GM12891 (cell line): ENCODE data around the gene DAPK3.

Source experiments
- POLR2A ChIP-seq: IDR thresholded peaks from 2 replicates; pipeline ENCODE4 v1.6.1; 2011; ENCODE audit warnings: low read depth, low read length, control low read depth
- SPI1 ChIP-seq: IDR thresholded peaks from 2 replicates; pipeline ENCODE4 v1.6.1; 2011; ENCODE audit warnings: low read depth, low read length, control low read depth
- TAF1 ChIP-seq: IDR thresholded peaks from 2 replicates; pipeline ENCODE4 v1.6.1; 2011; ENCODE audit warnings: low read depth, low read length, control low read depth

GRCh38 chr19:3932931-3933810 lies 37.7 kb downstream of the DAPK3 start, which contains the start of gene NMRK2:
- no peak for TF ChIP-seq POLR2A
- TF ChIP-seq SPI1: no peak
- TF ChIP-seq TAF1: no peak
